ENCODE results near the gene TRIM6.

GRCh38 chr11:5610446-5610845 is 14.0 kb downstream of the TRIM6 start:
- TF ChIP-seq EZH2 (IDR thresholded peaks at IDR 0.05; ENCODE audit: borderline replicate concordance, low read depth, low read length, poor library complexity, severe bottlenecking) = no peak
- TF ChIP-seq CTCF (conservative IDR thresholded peaks at IDR 0.05; ENCODE audit: low read depth, low read length) = no peak

All from A673 (cell line).